Transverse colon (tissue), 3 donors: Measurements from ENCODE around the gene LAPTM5.

Experiments
- EP300 ChIP-seq: sonication (generic); formaldehyde crosslinking; IDR thresholded peaks from one replicate; pipeline ENCODE4 v1.6.1; 2017; ENCODE audit warnings: antibody characterized with exemption, low read depth
- POLR2A ChIP-seq: fragments of 450-650 bp; IDR thresholded peaks from one replicate; pipeline ENCODE4 v1.6.1; 2016; ENCODE audit warnings: antibody characterized with exemption, mild to moderate bottlenecking, moderate library complexity
- TF ChIP-seq, protein P1 (sequence below), 5 experiments: fragments of 200-600 bp in 3 of 5; fragments of 450-650 bp in 2 of 5; sonication (generic) in 3 of 5; IDR thresholded peaks; 1 replicate in 2 of 5; 2 replicates in 3 of 5; pipeline ENCODE4 v1.5.1; 2016 to 2017; ENCODE audit warnings: antibody characterized with exemption in 5 of 5, inconsistent platforms in 3 of 5, mild to moderate bottlenecking in 2 of 5, moderate library complexity in 1 of 5

DNA sequence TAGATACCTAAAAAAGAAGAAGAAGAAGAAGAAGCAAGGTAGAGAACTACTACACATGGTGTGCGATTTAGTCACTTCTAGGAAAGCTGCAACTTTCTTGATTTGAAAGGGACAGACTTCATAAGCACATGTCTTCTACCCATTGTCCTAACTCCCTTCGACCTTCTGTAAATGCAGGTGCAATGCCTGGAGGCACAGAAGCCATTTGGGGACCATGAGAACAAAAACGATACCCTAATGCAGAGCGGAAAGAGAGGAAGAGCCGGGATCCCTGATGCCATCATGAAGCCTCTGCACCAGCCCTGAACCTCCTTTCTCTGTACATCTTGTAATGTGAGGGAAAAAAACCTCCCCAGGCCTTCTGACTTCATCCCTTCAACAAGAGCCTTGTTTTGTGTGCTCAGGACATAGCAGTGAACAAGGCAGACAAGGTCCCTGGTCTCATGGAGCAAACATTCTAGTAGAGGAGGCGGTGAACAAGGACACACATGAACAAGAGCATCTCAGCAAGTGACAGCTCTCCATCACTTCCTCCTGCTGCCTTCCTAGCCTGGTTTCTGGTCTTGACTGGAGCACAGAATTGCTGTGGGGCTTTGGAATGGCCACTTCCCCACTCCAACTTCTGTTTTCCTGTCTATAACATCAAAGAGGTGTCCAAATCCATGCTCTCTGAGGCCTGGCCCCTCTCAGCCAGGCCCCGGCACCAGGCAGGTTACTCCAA lies 5.5 kb upstream of the LAPTM5 start:
- TF ChIP-seq, protein P1, sequence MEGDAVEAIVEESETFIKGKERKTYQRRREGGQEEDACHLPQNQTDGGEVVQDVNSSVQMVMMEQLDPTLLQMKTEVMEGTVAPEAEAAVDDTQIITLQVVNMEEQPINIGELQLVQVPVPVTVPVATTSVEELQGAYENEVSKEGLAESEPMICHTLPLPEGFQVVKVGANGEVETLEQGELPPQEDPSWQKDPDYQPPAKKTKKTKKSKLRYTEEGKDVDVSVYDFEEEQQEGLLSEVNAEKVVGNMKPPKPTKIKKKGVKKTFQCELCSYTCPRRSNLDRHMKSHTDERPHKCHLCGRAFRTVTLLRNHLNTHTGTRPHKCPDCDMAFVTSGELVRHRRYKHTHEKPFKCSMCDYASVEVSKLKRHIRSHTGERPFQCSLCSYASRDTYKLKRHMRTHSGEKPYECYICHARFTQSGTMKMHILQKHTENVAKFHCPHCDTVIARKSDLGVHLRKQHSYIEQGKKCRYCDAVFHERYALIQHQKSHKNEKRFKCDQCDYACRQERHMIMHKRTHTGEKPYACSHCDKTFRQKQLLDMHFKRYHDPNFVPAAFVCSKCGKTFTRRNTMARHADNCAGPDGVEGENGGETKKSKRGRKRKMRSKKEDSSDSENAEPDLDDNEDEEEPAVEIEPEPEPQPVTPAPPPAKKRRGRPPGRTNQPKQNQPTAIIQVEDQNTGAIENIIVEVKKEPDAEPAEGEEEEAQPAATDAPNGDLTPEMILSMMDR (IDR thresholded peaks at IDR 0.05): no peak
- TF ChIP-seq POLR2A: no peak
- TF ChIP-seq EP300: no peak
